Coronary artery (tissue), 2 donors: ENCODE results near the gene B4GALT1.

Experiments used
- DNase-seq: peaks from one replicate; pipeline ENCODE4 v3.0.0-alpha.2; 2017; ENCODE audit warnings: low spot score
- H3K27ac ChIP-seq, 2 donors: fragments of 200-600 bp; sonication (generic); one replicate each; pipeline ENCODE4 v1.5.1; 2016 to 2019
- H3K4me3 ChIP-seq: fragments of 200-600 bp; sonication (generic); 2 replicates; pipeline ENCODE4 v1.5.1; 2016; ENCODE audit warnings: mild to moderate bottlenecking, moderate library complexity
- CTCF ChIP-seq: fragments of 200-600 bp; sonication (generic); IDR thresholded peaks from one replicate; pipeline ENCODE4 v1.5.1; 2019; ENCODE audit warnings: antibody characterized with exemption

Gene B4GALT1

GRCh38 chr9:33167084-33167971 is at the start of gene B4GALT1:
TSS of gene B4GALT1 (minus strand) at chr9:33167336. CDS start at chr9:33167169, 167 bp downstream.
- no peak for TF ChIP-seq CTCF
- Histone ChIP-seq H3K4me3 (peak within 1 kb of the TSS; percentile 95), H3K27ac (peak within 1 kb of the TSS; percentile 99)
- peak; percentile 98 for DNase-seq

GRCh38 chr9:33211695-33212393 is 44.7 kb upstream of the B4GALT1 start:
- no peak for TF ChIP-seq CTCF
- DNase-seq, result no peak
- Histone ChIP-seq H3K27ac (no peak overlapping the region), H3K4me3 (no peak overlapping the region)

GRCh38 chr9:33210006-33210715 is 43.0 kb upstream of the B4GALT1 start:
- Histone ChIP-seq H3K4me3 (no peak overlapping the region), H3K27ac (no peak overlapping the region)
- TF ChIP-seq CTCF, result no peak
- DNase-seq, result no peak

GRCh38 chr9:33209394-33209793 is 42.3 kb upstream of the B4GALT1 start:
- TF ChIP-seq CTCF, result no peak
- Histone ChIP-seq H3K27ac (no peak overlapping the region), H3K4me3 (no peak overlapping the region)
- DNase-seq, result no peak

- no peak for TF ChIP-seq CTCF
- Histone ChIP-seq H3K4me3 (no peak overlapping the region), H3K27ac (peak overlapping the region in 1 of 2 donors; percentile 12)
- DNase-seq, result no peak
Measured at GRCh38 chr9:33202552-33203201, 35.5 kb upstream of the B4GALT1 start.

GRCh38 chr9:33202018-33202417 is 34.9 kb upstream of the B4GALT1 start:
- DNase-seq, result no peak
- H3K27ac ChIP-seq, result peak overlapping the region in 1 of 2 donors; percentile 12
- TF ChIP-seq CTCF, result no peak

More at GRCh38 chr9:33202018-33202417, 34.9 kb upstream of the B4GALT1 start:
- H3K4me3 ChIP-seq, result no peak overlapping the region
